Activated gamma-delta T cell treated with anti-CD3 and anti-CD28 coated beads, Interleukin-2, amount 50 U/mL, for 16 hours (primary cell): ENCODE data around the gene ERC2.

ENCODE experiments used
- DNase-seq: peaks from one replicate; pipeline ENCODE4 v3.0.0-alpha.2; 2020; ENCODE audit warnings: low read depth

ERC2 gene

DNA sequence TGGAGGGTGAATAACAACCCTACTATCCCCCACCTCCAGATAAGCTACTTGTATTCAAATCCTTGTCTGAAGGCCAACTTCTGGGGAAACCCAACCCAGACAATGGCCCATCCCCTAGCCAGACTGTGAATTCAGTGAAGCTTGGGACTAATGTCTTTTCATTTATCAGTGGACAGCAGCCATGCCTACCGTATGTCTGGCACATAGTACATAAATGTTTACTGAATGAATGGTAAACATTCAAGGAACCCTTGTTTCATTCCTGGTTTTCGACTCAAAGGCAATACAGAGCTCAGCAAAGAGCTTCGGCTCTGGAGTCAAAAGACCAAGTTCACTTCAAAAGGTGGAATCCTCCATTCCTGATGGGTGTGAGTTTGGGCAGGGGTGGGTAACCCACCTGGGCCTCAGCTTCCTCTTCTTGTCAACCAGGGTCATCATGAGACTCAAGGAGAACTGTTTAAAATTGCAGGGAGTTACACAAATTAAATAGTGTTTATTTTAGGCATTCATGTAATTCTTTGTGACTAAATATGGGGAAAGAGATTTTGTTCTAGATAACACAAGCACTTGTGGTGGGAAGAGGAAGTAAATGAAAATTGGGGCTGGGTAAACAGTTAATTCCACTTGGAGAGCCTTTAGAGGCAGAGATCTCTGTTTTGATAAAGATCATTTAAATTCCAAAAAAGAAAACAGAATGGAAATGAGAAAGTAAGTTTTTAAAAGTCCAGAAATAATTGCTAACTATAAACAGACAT is 677.5 kb downstream of the ERC2 start:
- no peak for DNase-seq

DNA sequence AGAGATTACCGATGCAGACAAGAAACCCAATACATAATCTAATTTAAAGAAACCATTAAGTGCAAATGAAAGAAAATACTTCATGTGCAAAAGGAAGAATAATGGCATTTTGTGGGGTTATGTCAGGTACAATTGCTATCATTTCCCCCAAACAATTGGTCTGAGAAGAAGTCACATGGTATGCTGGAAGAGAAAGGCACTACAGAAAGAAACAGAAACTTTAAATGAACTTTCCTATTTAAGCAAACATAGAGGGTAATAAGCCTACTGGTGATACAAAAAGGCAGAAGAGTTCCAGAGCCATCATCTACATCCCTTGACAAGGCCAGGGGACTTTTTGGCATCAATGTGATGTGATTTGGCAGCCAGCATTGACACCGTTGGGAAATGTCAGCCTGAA is 678.8 kb downstream of the ERC2 start:
- no peak for DNase-seq

DNA sequence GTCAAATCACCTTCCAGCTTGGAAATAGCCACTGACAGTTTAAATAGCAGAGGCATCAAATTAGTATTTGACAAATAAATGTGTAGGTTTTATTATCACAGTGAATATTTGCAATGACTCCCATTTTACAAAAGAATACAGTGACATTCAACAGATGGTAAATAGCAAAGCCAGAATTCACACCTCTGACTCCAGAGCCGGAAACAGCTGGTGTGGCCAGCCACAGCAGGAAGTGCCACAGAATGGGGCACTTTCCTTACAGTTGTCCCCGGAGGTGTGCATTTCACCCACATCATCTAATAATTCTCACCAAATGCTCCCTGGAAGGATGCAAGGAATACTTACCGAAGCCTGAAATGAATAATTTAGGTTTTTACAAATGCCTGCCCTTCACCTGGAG is 685.5 kb downstream of the ERC2 start:
- no peak for DNase-seq

DNA sequence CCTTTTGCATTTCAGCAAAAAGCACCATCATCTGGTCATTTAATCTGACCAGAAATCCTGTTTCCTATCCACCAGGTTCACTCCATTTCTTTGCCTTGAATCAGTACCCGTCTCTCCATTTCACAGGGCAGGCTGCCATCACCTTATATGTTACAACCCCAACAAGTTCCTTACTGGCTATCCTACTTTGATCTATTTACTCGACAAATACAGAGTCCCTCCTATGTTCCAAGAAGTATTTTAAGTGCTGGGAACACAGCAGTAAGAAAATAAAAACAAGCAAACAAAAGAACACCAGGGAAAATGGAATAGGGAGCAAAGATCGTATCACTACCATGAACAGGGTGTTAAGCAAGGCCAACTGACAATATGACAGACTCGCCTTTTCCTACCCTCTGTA is 685.9 kb downstream of the ERC2 start:
- DNase-seq: no peak

DNA sequence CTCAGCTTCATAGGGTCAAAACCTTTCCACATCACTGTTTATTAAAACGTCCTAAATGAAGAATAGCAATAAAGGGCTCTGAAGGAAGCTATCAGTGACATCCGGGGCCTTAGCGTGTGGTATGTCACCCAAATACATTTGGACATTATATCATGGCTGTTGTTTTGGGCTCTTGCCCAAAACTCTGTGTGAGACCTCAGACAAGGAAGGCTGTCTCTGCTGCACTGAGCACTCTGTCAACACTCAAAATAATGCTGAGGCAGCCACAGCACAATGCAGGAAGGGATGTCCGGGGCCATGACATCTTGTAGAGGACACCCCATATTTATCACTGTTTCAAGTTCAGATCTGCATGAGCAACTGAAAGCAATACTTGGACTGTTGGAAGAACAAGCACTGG is 687.4 kb downstream of the ERC2 start:
- no peak for DNase-seq

DNA sequence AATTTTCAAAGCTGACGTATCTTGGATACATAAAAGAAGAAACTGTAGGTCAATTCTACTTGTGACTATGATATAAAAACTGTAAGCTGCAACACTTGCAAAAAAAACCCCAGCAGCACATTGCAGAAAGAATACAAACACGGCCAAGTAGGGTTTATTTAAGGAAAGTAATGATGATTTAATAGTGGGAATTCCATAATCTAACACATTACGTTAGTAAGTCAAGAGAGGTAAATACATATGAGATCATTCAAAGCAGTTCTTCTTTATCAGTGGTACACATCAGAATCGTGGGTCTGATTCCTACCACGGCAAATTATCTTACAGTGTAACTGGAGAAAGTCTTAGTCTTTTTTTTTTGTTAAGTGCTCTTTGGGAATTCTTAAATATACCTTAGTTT is 688.7 kb downstream of the ERC2 start:
- no peak for DNase-seq

DNA sequence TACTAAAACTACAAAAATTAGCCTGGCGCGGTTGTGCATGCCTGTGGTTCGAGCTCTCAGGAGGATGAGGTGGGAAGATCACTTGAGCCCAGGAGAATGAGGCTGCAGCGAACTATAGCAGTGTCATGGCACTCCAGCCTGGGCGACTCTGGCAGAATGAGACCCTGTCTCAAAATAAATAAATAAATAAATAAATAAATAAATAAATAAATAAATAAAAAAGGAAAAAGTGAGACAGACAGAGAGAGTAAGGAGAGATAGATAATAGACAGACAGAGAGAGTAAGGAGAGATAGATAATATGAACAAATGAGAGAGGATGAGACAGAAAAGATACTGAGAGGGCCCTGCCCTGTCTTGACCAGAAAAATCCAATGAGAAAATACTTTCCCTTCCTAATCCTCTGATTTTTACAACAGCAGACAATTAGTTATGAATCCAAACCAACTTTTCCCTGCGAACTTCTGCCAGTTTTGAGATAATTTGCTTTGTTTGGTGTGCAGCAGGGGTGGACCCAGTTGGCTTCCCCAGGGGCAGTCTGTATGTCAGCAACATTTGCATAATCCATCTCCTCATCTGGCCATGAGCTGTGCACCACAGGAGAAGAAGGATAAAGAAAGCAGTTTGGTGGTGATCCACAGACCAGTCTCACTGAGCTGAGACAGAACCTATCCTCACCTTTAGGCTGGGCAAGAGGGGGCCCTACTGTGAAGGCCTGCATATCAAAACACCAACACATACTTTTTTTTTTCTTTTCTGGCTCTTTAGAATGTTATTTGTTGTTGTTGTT is 692.7 kb downstream of the ERC2 start:
- DNase-seq: no peak

DNA sequence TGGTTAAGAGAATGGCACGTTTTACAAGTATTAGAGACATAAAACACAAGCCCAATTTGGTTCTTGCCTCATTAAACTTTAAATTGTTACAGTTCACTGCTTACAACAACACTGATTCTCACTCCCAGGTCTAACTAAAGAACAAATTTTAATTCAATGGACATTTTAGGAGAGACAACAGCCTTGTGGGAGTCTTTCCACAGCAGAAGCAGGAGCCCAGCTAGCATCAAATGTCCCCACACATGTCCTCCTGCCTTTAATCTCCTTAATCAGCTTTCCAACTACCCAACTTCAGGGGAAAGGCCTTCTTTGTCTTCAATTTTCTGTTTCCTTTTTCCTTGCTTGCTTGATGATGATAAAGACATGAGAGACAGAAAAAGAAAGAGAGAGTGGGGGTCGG is 693.4 kb downstream of the ERC2 start:
- no peak for DNase-seq

DNA sequence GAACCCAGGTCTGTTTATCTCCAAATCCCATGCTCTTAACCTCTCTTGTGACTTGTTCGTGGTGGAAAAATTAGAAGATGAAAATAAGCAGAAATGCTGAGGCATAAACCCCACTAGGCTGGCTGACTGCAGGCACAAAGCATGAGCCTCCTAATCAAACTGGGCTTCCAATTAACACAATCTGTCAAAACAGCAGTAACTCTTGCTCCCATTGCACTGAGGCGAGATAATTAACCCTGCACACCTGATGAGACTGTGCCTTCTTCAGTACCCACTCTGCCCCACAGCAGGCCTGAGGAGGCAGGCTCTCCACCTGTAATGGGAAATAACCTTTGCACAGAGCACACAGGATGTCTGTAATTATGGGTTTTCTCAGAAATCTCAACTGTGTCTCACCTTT is 696.8 kb downstream of the ERC2 start:
- DNase-seq: no peak

DNA sequence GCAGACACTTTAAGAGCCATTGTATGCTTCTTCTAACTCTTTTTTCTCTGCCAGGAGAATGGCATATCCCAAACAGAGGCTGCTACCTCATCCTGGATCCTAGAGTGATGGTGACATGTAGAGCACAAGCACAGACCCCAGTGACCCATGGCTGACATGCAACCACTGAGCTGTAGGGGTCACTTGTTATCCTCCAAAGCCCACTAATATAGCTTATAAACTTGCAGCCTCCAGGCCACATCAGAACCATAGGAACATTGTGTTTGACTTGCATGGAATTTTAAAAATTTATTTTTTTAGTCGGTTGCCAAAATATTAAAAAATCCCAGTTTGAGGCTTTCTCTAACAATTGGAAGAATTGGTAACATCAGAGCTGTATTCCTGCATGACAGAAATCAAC is 698.2 kb downstream of the ERC2 start:
- DNase-seq: no peak

DNA sequence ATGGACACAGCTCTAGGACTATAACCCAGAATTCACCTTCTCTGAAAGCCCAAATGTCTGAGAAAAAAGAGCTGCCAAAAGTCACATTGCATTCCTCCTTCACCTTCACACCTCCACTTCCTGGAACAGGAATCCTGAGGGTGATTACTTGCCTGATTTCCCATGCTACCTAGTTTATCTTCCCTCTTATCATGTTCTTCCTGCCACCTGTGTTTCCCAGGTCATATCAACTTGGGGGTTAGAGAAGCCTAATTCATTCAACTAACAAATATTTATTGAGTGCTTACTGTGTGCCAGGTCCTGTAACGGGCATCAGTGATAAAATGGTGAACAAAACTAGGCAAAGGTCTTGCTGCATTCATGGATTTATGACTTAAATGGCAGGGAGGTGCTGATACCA is 701.5 kb downstream of the ERC2 start:
- DNase-seq: no peak

DNA sequence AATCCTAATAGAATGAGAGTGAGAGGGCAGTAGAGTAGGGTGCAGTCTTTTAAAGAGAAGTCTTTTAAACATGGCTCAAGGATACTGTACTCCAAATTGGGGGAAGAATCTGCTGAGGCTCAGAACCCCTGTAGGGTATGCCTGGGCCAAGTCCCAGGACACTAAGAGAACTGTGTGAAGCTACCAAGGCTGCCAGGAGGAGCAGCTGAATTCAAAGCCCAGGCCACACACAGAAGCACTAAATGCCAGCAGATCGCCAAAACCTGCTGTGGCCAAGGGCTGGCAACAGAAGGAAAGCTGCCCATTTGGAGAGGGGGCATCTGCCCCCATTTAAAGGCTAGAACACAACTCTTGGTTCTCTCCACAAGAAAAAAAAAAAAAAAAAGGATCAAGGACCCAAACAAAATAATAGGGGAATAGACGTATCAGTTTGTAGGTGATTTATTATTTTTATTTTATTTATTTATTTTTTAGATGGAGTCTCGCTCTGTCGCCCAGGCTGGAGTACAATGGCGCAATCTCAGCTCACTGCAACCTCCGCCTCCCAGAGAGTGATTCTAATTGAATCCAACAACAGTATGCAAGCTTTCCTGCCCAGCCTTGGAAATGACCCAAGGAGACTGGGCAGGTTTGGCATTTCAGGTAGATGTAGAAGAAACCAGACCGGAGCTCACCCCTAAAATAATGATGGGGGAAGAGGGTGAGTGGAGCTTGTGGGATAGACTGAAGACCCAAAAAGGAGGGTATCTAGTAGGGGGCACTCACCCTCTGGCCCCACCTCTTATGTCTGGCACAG is 702.2 kb downstream of the ERC2 start:
- no peak for DNase-seq

DNA sequence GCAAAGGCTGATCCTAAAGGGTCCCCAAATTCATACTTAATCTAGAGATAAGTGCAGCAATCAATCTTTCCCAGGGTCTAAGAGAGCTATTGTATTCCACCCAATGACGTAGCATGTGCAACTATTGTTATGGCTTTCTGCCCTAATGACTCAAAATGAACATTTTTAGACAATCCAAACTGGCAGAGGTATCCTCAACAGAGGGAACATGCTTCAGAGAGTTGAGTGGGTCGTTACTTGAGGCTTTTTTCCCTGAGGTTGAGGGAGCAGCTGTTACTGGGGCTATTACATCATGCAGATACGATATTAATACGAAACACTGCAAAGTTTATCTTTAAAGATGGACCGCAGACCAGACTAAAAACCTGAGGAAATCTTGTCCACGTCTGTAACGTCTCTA is 702.9 kb downstream of the ERC2 start:
- no peak for DNase-seq

DNA sequence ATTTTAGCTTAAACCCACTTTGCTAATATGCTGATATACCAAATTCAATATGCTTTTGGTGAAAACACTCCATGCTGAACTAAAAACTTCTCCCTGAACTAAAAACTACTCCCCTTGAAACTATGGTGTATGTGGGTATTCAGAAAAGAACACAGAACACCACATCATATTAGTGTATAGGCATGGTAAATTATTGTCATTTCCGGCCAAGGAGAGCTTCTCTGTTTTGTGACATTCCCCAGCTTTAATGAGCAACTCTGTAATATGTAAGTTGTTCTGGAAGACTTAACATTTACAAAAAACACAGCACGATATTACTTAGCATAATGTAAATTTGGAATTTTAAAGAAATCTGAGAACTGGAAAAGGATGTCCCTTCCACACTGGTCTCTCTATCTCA is 711.3 kb downstream of the ERC2 start:
- DNase-seq: no peak

DNA sequence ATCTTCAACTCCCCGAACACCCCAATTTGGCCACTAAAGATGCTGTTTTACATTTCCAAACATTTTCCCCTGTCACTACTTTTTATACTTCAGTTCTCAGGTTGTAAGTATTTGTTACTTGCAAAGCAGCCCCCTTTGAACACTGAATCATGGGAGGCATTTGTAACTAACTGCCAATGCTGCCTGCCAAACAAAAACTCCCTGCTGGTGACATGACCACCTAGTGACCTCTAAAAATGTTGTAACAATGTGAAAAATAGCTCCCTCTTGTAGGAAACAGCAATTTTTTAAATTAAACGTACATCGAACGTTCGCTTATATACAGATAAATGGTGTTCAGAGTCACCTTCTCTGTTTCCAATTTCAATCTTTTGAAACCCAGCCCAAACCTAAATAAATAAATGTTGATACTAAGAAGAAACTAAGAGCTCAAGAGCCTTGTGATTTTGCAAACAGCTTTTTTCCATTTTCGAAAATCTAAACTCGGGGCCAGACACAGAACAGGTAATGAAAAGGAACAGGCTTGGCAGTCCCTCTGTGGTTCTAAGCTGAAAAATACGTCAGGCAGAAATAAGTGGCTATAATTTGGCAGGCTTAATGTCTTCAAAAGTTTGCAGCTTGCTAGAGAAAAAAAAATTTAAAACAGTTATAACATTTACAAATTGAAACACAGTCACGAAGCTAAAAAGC is 712.6 kb downstream of the ERC2 start:
- no peak for DNase-seq

DNA sequence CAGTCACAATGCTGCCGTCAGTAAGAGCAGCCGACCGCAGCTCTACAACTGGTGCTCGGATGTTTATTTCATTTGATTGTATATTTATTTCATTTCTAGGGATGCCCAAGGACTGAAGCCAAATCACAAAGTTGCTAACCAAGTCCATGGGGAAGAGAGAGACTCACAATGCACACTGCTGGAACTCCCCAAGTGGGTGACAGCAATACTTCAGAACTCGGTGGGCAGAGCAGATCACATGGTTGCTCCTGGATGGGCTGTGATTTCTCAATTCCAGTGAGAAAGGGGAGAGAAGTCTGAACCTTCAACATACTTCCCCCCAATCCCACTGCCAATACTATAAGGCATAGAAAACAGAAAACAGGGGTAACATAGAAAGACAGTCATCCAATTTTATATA is 715.4 kb downstream of the ERC2 start:
- DNase-seq: no peak

DNA sequence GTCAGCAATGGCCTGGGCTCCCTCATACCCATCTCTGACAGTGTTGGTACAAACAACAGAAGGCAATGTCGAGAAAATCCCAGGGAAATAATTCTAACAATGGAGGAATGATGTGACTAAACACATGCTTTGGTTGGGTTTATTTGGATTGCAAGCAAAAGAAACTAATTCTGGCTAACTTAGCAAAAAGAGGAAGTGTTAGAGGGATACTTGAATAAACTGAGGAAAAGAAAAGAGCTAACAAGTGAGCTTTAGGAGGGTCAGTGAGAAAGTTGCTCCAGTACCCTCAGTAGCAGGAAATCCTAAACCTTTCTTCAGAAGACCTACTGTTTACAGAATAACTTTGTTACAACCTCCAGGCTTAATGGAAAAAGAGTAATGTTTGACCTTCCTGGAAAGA is 716.5 kb downstream of the ERC2 start:
- no peak for DNase-seq

DNA sequence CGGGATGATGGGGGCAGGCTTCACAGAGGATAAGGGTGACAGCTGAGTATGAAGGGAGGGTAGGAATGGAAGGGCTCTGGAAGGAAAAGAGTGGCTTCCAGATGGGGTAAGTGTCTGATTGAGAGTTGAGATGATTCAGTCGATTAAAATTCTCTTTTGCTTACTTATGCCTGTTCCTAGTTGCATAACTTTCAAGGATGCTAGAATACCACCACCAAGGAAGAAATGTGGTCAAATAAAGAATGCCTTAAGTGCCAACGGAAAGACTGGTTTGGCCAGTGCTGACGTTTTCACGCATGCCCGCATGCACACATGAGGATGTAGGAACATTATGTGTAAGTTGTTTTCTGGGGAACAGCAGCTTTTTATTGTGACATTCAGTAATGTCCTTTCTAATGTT is 717.7 kb downstream of the ERC2 start:
- no peak for DNase-seq

DNA sequence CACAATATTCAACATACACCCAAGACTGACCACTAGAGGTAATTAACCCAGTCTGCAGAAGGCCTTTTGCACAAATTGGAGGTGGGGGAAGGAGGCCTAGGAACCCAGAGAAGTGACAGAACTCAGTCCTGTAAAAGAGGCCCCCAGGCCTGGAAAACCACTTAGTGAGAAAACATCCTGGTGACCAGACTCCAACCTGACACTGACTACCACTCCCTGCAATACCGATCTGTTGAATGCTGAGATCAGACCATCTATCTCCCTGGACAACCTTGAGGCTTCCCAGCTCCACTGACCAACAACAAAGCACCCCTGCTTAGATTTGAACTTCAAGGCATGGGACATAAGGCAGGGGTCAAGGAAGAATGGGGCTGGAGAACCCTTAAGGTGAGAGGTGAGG is 719.2 kb downstream of the ERC2 start:
- DNase-seq: no peak

DNA sequence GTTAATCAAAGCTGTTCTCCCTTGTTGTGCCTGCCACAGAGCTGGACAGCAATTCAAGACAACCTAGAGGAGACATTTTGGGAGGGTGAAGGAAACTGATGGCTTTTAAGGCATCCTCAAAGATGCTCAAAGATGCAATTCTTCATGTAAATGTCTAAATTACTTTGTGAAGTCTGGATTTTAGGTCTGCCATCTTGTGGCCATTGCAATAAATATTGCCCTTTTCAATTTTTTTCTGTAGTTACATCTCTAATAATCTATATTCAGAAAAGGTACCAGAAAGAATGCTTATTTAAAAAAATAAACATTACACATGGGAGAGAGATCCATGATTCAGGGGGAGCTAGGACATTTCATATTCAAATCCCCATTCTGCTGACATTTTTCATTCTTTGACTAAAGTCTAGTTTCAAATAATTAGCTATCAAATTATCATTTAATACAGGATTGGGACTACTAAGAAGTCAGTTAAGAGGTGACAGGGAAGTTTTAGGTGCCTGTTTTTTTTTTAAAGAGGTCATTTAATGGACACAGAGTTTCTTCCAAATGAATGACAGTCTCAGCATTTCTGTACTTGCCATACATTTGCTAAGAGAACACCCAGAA is 721.4 kb downstream of the ERC2 start:
- DNase-seq: no peak

DNA sequence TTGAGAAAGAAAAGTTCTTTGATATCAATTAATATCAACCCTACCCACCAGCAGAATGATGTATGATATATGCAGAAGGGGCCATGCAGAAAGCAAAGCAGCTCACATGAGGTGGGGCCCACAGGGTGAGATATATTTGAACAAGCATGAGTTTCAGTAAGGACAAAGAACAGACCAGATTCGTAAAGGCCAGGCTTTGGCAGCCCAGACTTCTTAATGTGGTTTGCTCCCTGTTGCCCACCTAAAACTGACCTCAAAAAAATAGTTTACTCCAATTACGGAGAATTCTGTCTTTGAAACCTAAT is 725.5 kb downstream of the ERC2 start:
- DNase-seq: no peak
